HFF-Myc (cell line): ENCODE data around the gene ZC3H10.

Source experiments
- DNase-seq: peaks from one replicate; pipeline ENCODE4 v3.0.0-alpha.2; 2011; ENCODE audit warnings: low read depth; ENCODE audit errors: extremely low read depth
- H3K4me3 ChIP-seq: replicated peaks from 2 replicates; pipeline ENCODE4 v1.5.1; 2011; ENCODE audit warnings: low read depth, mild to moderate bottlenecking, control low read depth, low read length
- TF ChIP-seq, protein P1 (sequence below): IDR thresholded peaks from 2 replicates; pipeline ENCODE4 v1.5.1; 2012; ENCODE audit warnings: mild to moderate bottlenecking, low read depth, low read length, control low read depth; ENCODE audit errors: missing control alignments

The ZC3H10 gene

DNA sequence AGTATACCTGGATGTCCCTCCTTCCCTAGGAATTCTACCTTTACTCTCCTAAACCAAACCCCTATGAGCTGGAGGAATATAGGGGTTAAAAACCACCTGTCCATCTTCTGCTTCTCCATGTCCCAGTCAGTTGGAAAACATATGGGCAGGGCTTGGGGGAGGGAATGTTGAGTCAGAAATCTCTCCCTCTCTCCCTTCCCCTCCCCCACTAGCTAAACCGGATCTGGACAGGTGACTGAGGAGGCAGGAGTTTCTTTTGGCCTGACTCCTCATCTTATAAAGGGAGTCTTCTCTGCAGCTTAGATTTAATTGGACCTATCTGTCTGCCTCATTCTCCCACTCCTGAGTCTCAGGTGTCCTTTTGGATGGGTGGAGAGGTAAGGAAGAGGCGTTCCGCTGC is 32.0 kb upstream of the ZC3H10 start:
- no peak for DNase-seq
- no peak overlapping the region for H3K4me3 ChIP-seq

DNA sequence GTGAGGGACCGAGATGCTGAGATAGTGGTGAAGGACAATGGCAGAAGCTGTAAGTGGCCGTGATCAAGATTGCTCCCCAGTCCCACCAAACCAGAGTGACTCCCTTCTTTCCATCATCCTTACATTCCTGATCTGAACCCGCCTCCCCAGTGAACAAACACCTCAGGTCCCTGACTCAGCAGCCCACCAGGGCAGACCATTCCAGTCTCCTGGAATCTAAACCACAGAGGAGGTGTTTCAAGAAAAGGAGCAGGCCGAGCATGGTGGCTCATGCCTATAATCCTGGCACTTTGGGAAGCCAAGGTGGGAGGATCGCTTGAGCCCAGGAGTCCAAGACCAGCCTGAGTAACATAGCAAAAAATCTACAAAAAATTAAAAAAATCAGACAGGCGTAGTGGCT is 31.5 kb upstream of the ZC3H10 start:
- H3K4me3 ChIP-seq, result no peak overlapping the region
- TF ChIP-seq, protein P1, sequence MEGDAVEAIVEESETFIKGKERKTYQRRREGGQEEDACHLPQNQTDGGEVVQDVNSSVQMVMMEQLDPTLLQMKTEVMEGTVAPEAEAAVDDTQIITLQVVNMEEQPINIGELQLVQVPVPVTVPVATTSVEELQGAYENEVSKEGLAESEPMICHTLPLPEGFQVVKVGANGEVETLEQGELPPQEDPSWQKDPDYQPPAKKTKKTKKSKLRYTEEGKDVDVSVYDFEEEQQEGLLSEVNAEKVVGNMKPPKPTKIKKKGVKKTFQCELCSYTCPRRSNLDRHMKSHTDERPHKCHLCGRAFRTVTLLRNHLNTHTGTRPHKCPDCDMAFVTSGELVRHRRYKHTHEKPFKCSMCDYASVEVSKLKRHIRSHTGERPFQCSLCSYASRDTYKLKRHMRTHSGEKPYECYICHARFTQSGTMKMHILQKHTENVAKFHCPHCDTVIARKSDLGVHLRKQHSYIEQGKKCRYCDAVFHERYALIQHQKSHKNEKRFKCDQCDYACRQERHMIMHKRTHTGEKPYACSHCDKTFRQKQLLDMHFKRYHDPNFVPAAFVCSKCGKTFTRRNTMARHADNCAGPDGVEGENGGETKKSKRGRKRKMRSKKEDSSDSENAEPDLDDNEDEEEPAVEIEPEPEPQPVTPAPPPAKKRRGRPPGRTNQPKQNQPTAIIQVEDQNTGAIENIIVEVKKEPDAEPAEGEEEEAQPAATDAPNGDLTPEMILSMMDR, result no peak
- DNase-seq, result no peak

More for the DNA sequence above, 32.0 kb upstream of the ZC3H10 start:
- TF ChIP-seq, protein P1, result no peak

DNA sequence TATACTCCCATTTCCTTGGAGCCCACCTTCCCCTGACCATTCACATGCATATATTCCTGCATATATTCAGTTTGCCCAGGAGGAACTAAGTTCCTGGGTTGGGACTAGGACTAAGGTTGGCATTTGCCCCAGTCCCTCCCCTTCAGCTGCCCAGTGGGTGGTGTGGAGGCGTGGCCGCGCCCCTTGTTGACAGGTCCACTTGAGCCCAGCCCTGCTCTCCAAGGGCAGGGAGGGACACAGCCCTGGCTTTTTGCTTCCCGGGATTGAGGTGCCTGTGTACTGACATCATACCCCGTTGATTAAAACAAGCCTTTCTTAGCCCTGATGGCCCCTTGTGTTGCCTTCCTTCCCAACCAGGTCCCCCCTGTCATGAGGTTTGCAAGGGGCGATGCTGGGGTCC is 30.8 kb upstream of the ZC3H10 start:
- TF ChIP-seq, protein P1, result no peak
- no peak overlapping the region for H3K4me3 ChIP-seq
- DNase-seq, result no peak

DNA sequence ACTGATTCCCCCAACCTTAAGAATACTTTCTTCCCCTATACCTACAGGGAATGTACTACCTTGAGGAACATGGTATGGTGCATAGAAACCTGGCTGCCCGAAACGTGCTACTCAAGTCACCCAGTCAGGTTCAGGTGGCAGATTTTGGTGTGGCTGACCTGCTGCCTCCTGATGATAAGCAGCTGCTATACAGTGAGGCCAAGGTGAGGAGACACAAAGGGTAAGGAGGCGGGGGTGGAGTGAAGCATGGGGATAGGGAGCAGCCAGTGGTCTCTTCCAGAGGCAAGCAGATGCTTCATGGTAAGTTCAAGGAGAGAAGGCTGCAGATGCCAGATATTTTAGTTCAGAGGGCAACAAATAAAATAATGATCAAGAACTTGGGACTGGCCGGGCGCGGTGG is 20.3 kb upstream of the ZC3H10 start:
- no peak for DNase-seq
- no peak overlapping the region for H3K4me3 ChIP-seq
- TF ChIP-seq, protein P1, result no peak

DNA sequence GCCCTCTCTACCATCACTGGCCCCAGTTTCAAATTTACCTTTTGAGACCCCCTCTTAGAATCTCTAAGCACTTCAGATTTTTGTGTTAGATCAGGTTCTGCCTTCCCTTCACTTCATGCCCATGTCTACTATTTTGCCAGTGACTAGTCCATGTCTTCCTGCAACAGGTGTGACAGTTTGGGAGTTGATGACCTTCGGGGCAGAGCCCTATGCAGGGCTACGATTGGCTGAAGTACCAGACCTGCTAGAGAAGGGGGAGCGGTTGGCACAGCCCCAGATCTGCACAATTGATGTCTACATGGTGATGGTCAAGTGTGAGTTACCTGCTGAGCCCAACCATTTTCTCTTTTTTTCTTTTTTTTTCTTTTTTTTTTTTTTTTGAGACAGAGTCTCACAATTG is 19.5 kb upstream of the ZC3H10 start:
- no peak for DNase-seq
- TF ChIP-seq, protein P1, result no peak

DNA sequence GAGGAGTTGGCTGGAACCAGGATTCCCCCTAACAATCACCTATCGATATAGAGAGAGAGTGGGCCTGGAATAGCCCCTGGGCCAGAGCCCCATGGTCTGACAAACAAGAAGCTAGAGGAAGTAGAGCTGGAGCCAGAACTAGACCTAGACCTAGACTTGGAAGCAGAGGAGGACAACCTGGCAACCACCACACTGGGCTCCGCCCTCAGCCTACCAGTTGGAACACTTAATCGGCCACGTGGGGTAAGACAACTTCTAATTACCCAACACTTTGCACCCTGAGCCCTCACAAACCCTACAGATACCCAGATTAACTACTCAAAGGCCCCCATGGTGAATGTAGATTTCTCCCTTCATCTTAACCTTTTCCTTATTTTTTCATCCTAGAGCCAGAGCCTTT is 18.3 kb upstream of the ZC3H10 start:
- TF ChIP-seq, protein P1, result no peak
- no peak overlapping the region for H3K4me3 ChIP-seq
- no peak for DNase-seq

More for the DNA sequence above, 19.5 kb upstream of the ZC3H10 start:
- no peak overlapping the region for H3K4me3 ChIP-seq

DNA sequence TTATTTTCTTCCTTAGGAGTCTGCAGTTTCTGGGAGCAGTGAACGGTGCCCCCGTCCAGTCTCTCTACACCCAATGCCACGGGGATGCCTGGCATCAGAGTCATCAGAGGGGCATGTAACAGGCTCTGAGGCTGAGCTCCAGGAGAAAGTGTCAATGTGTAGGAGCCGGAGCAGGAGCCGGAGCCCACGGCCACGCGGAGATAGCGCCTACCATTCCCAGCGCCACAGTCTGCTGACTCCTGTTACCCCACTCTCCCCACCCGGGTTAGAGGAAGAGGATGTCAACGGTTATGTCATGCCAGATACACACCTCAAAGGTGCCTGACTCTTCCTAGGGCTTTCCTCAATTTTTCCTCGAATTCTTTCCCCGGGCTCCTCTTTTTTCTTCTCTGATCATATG is 17.0 kb upstream of the ZC3H10 start:
- no peak overlapping the region for H3K4me3 ChIP-seq
- TF ChIP-seq, protein P1, result no peak
- no peak for DNase-seq
